HG02588 (cell line): ENCODE results near the gene AMOT.

ENCODE experiments used
- ATAC-seq: cut with Tn5 transposase; IDR thresholded peaks from one replicate; pipeline ENCODE4 v1.9.1; 2021; ENCODE audit warnings: mild to moderate bottlenecking, moderate library complexity; ENCODE audit not compliant: unreplicated experiment

Gene AMOT

DNA sequence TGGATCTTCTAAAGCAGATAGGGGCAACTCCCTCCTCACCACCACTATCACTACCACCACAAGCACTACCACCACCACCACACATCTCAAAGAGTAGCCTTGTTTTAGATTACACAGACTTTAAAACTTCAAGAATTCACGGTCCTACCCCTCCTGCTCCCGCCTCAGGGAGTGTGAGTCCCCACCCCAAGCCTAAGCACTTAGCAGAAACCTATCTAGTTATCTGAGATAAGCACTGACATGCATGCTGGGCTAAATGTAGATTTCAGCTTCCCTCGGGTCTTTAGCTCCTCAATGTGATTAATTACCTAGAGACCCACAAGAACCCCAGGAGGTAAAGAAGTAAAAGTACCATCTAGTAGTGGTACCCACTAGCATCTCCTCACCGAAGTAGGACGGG is 775 bp downstream of the AMOT start:
- no peak for ATAC-seq

DNA sequence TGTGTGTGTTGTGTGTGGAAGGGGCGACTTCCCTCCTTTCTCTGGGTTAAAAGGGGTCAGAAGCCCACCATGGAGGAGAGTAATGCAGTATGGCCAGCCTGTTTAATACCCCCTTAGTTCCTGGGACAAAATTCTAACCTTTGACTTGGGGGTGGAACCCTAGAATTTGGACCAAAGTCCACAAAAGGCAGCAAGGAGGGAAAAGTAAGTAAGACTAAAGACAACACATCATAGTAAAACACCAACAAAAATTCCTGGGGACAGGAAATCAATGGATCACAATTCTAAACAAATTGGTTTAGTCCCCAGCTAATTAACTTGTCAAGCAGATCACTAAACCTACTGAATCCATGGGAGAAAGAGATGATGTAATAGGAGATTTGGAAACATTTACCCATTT is 3.1 kb downstream of the AMOT start:
- no peak for ATAC-seq

DNA sequence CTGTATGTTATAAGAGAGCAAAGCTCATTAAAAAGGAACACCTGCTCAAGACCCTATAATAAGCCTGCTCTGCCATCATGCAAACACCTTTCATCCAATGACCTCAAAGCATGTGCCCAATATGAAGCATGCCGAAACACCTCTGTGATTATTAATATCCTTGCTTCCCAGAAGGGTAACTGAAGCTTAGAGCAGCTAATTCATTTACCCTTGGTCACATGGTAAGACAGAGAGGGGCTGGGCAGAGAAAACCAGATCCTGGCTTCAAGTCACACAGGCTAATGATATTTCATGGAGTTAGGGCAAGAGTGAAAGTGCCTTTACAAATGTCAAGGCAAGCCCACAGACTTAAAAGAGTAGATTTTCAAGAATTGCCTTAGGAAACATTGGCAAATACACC is 5.6 kb downstream of the AMOT start:
- no peak for ATAC-seq

DNA sequence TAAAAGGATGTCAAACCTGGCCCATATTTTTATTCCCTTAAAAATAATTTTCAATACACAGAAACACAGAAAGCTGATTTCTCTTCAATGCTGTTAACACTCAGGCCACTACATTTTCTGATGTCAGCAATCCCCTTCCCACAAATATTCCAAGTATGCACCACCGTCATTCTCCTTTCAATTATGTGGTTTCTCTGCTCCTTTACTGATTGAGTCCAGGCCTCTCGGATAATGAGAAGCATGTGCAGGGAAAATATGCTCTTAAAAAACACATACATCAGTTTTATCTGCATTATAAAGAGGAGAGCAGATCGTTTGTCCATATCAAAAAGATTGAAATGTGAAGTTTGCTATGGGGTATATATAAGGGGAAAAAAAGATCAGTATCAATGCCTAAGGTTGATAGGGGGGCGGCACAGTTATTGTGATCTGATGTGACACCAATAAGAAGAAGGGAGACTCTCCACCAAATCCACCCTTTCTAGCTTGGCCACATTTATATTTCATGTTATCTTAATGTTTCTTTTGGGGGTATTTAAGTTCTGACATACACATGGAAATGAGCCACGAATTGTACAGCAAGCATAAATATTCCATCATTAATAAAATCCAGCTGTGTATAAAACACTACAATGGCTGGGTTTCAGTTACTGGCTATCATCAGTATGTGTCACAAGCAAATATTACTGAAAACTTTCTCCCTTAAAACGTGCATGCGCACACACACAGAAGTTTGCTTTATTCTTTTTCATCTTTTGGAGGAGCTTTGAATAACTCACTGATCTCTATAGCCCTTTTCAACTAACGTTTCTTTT is 6.4 kb downstream of the AMOT start:
- ATAC-seq, result no peak

DNA sequence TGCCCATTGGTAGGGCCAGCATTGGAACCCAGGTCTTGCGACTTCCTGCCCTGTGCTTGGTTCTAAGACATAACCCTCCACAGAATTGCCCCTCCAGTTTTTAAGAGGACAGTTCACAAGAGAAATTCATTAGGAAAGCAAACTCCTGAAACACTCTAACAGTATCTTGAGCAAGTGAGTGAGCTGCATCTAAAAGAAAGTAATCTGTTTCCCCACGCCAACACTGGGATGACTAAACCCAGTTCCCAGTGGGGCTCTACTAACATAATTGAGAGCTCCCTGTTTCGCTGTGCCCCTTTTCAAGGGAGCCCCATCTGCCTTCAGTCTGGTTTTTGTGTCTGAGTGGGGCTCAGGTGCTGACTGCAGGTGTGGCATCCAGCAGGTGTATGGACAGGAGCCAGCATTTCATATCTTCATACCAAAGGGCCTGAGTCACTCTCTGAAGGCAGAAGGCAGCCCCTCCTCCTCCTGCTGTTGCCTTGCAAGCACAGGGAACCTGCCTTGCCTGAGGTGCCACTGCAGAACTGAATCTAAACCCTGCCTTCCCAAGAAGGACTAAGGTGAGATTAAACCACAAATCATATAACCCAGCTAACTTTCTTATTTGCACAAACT is 8.0 kb downstream of the AMOT start:
- ATAC-seq, result no peak

DNA sequence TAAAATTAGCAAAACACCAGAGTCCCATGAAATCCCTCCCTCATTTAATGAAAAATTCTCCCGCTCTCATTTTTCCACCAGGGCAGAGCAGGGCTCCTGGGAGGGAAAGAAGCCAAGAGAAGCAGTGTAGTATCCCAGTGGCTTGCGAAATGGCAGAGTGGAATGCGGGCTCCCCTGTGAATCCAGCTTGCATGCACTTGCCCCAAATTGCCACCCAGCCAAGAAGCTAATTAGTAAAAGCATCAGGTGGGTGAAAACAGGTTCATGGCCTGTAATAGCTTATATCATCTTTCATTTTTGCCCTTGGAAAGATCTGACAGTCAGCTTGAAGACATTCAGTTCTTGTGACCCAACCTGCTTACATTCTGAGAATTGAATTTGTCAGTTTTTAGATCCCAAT is 10.1 kb downstream of the AMOT start:
- no peak for ATAC-seq

DNA sequence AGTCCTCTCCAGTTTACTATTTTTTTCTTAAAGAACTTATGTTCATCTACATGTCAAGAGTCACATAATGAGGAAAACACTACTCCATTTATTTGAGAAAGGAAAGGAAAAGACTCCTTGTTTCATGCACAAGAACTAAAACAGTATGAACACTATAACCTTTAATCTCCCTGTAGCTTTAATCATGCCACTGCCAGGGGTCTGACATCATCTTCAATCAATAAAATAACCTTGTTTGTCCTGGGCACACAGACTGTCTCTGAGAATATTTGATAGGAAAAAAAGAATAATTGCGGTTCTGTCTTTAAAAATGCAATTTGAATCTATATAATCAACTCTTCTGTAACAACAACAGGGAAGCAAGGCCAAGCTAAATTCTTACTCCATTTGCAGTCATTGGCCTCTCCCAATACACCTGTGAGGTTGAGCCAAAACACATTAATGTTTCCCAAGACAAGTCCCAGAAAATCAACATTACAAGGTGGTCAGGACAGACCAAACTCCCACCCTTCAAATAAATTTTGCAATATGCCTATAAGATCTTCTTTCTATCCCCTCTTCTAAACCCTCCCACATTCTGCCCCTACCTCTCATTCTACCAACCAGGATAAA is 13.2 kb downstream of the AMOT start:
- no peak for ATAC-seq

DNA sequence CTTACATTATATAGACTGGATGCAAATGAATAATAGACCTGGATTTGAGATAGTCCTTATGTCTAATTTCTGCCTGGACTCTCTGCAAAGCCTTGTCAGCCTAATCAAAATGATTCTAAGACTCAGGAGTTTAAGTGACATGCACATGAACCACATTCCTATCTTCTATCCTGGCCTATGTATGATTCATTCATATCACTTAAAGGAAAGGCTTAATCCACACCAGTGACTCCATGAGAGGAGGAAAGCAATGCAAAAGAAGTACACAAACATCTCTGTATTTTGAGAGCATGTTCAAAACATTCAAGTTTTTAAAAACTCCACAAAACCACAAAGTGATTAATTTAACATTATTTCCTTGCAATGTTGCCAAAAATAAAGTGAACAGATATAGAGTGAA is 14.6 kb downstream of the AMOT start:
- ATAC-seq, result no peak

DNA sequence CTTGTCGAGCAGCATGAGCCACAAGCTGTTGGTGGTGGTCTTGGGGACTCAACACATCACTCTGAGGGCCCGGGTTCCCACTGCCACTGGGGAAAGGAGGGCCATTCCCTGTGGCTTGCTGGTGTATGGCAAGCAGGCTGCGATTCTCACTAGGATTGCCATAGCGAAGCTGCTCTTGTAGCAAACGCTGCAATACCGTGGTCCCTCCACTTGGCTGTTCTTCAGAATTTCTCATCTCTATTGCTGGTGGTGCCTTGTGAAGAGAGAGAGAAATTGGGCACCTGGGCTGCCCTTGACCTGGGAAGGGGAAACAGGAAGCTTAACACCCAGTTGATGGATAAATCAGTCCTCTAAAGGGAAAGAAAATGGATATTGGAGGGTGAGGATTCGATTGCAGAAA is 17.7 kb downstream of the AMOT start:
- no peak for ATAC-seq

DNA sequence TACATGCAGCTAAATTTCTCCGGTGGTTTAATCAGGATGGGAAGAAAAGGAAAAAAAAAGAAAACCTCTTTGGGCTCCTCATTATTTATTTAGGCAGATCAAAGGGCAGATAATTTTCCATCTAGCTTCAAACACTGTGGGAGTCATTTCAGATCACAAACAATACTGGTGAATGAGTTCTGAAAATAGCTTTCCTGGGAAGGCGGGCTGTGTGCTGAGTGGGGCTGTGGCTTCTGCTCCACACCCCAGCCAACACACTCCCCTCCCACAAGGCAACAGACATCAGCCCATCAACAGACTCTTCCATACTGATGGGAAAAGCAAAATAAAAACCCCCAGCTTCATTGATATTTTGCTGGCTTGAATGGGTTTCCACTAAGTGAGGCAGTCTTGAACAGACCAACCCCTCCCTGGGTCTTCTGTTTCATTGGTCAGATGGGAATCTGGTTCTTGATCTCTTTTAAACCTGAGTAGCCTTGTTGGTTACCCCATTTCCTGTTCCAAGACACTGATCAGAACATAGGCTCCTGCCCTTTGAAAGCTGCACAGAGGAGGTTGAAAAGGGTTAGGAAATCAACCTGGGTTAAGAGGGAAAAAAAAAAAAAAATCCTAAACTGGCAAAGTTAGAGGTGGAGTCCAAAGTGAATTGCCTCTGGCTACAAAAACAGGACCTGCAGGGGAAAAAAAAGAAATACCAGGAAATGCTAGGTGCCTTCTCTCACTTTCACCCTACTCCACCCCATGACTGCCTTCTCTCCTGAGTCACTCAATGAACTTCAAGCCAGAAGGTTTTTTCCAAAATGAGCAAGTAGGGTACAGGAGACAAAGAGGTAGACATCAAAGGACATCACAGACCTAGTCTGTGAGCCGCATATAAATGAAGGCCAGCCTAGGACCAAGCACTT is 20.0 kb downstream of the AMOT start:
- no peak for ATAC-seq

DNA sequence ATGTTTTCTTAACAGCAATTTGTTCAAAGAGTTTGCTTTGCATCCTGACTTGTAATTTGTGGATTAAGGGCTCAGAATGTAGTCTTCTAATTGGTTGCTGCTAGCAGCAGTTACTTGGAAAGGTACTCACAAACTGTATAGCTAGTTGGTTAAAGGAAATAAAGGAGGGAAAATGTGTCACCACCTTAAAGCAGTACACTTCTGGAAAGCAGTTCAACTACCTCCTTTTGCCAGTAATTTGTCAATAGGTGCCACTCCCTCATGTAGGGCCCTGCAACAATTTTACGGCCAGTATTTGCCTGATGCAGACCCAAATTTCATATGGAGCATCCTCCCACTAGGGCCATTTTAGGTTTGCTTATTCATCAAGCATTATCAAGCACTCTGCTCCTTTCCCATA is 20.8 kb downstream of the AMOT start:
- ATAC-seq, result no peak

DNA sequence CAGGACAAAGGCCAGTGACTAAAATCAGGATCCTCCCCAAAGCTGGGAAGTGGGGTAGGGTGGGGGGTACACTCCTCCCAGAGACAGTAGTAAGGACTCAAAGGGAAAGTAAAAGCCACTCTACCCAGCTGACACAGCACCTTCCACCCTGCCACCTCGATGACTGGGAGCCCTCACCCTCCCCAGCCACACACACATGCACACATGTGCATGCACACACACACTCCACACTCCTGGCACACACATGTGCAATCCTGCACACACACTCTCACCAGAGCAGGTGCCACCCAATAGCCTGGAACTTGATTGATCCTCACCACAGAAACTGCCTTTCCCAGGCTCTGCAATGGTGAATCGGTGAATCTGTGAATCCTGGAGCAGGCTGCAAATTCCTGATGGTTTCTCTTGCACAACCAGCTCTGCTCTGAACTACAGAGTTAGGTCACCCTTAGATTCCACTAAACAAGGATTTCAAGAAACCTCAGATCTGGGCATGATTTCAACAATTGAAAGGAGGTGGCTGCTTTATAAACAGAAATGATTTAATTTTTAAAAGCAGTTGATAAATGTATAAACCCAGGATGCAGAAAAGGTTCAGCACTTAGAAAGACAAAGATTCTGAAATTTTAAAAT is 21.5 kb downstream of the AMOT start:
- ATAC-seq, result no peak

DNA sequence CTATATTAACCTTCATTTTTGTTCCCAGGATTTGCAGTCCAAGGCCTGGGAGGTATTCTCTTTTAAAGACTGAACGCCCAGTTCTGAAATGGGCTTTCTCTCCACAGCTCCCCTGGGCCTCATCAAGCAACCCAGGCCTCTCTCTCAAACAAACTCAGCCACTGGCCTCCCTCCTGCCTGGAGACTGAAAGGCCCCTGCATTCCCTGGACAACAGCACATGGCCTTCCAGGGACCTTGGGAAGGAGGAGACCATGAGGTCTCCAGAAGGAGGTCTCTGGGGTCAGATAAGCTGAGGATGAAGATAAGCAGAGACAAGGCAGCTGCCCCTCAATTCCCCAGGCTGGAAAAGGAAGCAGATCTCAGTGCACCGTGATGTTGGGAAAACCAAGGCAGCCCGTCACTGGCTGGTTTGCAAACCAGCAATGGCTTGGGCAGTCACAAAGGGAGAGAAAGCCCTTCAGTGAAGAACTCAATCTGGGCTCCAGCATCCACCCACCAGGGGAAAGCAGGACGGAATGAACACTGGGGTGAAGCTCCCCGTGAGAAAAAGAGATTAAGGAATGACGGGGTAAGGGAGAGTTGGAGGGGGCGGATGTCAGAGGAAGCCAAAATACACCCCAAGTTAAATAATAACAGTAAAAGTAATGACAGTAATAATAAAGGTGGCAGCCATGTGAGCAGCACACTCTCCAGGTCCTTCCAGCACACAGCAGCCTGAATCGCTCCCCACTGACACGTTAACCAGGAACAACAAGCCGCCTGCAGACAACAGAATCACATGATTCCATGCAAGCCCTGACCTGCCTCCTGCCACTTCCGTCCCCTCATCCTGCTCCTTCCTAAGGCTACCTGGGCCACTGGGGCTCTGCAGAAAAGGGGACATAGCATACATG is 22.3 kb downstream of the AMOT start:
- no peak for ATAC-seq

DNA sequence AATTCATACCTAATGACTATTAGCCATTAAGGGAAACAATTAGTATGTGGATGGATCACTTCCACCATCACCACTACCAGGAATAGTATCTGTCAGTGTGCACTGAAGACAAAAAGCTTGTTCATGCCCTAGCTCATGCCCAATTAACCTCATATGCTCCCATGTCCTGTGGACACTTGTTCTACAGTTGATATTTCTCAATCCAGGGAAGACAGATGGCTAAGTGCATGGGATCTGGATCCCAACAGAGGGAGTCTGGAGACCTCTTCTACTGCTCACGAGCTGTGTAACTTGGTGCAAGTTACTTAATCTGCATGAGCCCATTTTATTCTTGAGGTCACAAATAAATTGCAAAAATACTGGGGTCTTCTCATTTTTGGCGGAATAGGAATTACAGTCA is 23.7 kb downstream of the AMOT start:
- no peak for ATAC-seq

DNA sequence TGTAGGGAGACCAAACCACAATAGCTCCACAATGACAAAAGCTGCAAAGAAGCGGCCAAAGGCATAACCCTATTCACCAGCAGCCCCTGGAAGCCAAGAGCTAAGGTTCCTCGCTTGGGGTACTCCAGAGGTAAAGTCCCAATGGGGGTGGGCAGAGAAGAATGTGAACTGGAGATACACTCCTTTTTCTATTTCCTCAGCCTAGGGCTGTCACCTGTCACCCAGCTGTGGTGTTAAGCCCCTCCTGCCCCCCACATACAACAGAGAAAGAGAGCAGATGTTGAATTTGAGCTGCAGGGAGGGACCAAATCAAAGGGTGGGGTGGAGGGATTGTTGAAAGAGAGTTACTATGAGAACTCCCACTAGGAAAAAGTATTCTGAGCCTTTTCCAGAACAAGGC is 26.1 kb downstream of the AMOT start:
- ATAC-seq, result no peak

DNA sequence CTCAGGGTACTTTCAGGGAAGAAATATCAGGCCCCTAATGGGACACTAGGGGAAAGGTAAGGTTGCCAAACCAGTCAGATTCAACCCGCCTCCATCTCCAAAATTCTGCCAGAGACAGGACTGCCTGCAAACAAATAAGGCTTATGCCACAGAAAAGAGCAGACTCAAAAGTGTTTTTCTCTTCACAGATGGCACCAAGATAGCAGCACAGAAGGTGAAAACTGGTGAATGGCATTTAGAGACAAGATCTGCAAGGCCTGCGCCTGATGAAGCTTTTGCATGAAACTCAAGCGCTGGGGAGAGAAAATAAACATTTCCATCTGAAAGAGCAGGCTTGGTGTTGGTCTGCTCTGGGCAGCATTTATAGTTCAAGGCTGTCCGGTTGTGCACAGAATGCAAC is 27.9 kb downstream of the AMOT start:
- no peak for ATAC-seq

DNA sequence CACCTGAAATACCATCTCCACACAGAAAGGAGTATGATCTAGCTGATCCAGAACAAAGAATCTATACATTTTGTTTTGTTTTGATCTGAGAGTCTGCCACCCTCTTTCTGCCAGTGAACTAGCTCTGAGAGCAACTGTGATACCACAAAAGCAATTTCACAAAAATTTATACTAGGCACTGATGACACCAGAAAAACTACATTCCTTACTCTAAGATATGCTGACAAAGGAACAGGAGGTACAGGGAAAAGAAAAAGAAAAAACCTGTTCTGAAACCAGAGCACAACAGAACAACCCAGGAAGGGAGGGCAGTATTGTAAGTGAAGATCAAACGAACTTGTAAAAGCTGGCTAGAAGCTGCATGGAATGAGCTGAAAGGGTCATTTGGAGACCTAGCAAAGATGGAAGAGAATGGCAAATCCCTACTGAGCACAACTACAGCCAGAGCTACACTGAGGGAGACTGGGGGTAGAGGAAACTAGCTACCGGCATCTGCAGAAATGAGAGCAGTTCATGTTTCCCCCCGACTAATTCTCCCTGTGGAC is 31.9 kb downstream of the AMOT start:
- no peak for ATAC-seq

DNA sequence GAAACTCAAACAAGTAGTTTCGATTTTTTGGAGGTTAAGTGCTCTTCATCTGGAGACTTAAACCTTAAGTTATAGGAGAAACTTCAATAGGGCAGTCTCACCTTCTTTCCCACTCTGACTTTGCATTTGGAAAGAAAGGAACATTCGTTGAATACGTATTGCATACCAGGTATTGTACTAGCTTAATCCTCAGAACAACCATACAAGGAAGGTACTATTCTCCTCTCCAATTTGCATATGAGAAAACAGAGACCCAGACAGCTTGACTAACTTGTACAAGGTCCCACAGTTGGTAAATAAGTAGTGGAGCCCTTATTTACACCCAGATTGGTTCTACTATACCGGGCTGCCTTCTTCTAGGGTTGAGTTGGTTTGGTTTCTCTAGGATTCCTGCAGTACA is 32.6 kb downstream of the AMOT start:
- ATAC-seq, result no peak

DNA sequence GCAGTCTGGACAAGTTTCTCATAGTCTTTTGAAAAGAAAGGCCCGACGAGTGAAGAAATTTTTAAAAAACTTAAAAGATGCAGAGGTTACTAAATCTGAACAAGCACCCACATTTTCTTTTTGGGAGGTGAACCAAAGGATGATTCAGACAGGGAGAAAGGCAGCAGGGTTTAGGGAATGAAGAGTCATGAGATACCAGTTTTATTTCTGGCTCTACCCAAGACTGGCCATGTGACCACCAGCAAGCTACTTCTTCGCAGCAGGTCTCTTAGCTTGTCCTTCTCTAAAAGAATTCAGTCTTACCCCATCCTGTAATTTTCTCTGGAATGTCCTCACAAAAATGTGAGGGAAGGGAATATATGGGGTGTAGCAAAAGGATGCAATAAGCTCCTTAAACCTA is 37.6 kb downstream of the AMOT start:
- ATAC-seq, result no peak

DNA sequence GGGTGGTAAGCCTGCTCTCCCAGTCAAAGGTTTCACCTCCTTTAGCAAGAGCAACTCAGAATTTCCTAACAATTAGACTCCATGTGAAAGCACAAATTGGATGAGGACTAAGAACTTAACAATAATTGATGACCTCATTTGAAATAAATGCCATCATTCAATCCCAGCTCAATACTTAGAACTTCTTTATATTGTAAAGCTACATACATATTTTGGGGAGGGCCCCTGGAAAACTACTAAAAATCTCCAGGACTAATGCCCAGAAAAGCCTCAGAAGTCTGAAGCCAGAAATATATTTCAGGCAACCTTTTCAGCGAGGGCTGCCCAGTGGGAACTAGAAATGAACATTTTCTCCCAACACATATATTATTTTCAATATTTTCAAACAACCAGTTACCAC is 38.1 kb downstream of the AMOT start:
- no peak for ATAC-seq
